ENCODE data around the gene FUT3.

- TF ChIP-seq CTCF (IDR thresholded peaks at IDR 0.05) (no peak), POLR2AphosphoS5 (IDR thresholded peaks at IDR 0.05) (no peak), EP300 (IDR thresholded peaks at IDR 0.05) (no peak)
These were observed 26.6 kb upstream of the FUT3 start for GRCh38 chr19:5877882-5878281.
